ENCODE measurements around the gene NMB. TPM values are rescaled to one million over a fixed set of nuclear protein-coding genes. Genes with fewer than 3 reads are reported as not detected.

The NMB gene
- total RNA-seq, 1 experiment from 2014 or later, result 11.5 TPM

- H3K23ac ChIP-seq (ENCODE audit: insufficient read length, low read depth, low read length), result no peak overlapping the region
- H3K79me2 ChIP-seq (ENCODE audit: insufficient read depth, low read length), result peaks cover 27% of the 10 kb centered on the region; the same call in 1 of the 2 replicates
- H3K4me1 ChIP-seq (ENCODE audit: insufficient read depth, low read length), result no peaks in the 10 kb centered on the region
- H3K4me2 ChIP-seq (ENCODE audit: insufficient read depth, insufficient read length, low read length), result no peak overlapping the region
- no peak overlapping the region for H2AFZ ChIP-seq (ENCODE audit: low read length)
- H3K27ac ChIP-seq (ENCODE audit: insufficient read length, low read depth, low read length), result no peak overlapping the region
- Mint-ChIP-seq H3K27me3 (ENCODE audit: low read depth) (no peaks in the 10 kb centered on the region), H3K4me1 (peaks cover 0 to 2% of the 10 kb centered on the region in 2 experiments; a peak in 1 of 4 replicates), H3K36me3 (ENCODE audit: insufficient read depth in 1 of 3, low read depth in 3 of 3) (peaks cover 0 to 12% (median 0%) of the 10 kb centered on the region in 3 experiments; a peak in 3 of 7 replicates), H3K4me3 (no peak overlapping the region), H3K27ac (no peak overlapping the region; a peak in 1 of 7 replicates), H3K9me3 (no peaks in the 10 kb centered on the region)
- no peak overlapping the region for H3K18ac ChIP-seq (ENCODE audit: insufficient read length, low read depth, low read length)
- no peaks in the 10 kb centered on the region for H3K23me2 ChIP-seq (ENCODE audit: insufficient read length, low read depth, low read length, poor library complexity, severe bottlenecking)
- no peak overlapping the region for H4K8ac ChIP-seq (replicated peaks; ENCODE audit: insufficient read length, low read depth, low read length)
- no peak overlapping the region for H2BK15ac ChIP-seq (ENCODE audit: low read depth, low read length)
- WGBS (ENCODE audit: extremely low coverage, insufficient read length, low lambda C conversion rate), result no CpG with 5 or more reads among the region's 4 CpGs
- no peak overlapping the region for H3K56ac ChIP-seq (ENCODE audit: insufficient read length, low read depth, low read length)
- H3K14ac ChIP-seq (ENCODE audit: insufficient read depth, low read length), result no peak overlapping the region
- no peaks in the 10 kb centered on the region for H3K27me3 ChIP-seq (ENCODE audit: insufficient read depth, low read length)
- no peak for TF ChIP-seq CTCF (conservative IDR thresholded peaks at IDR 0.05)
- no peak overlapping the region for H2BK120ac ChIP-seq (ENCODE audit: low read depth, low read length, poor library complexity, severe bottlenecking)
- H4K20me1 ChIP-seq (ENCODE audit: control insufficient read depth, insufficient read depth, insufficient read length), result no peaks in the 10 kb centered on the region
- no peak overlapping the region for H3K9ac ChIP-seq (ENCODE audit: extremely low read depth, insufficient read length, low read length)
- no peak overlapping the region for H4K91ac ChIP-seq (ENCODE audit: insufficient read length, low read depth, low read length)
- no peak overlapping the region for H3K4ac ChIP-seq (ENCODE audit: low read depth, low read length)
- H2BK12ac ChIP-seq (ENCODE audit: insufficient read length, low read depth, low read length), result no peak overlapping the region
- H2BK20ac ChIP-seq (ENCODE audit: low read depth, low read length, poor library complexity, severe bottlenecking), result no peak overlapping the region
- no peak overlapping the region for H4K5ac ChIP-seq (ENCODE audit: insufficient read length, low read depth, low read length)
- no peak overlapping the region for H3T11ph ChIP-seq (ENCODE audit: low read length)
- H3K9me3 ChIP-seq (ENCODE audit: control insufficient read depth, low read depth, low read length), result no peaks in the 10 kb centered on the region
- H3K79me1 ChIP-seq (ENCODE audit: insufficient read depth, low read depth, low read length, poor library complexity, severe bottlenecking), result peaks cover 17% of the 10 kb centered on the region
- no peak overlapping the region for H2AK5ac ChIP-seq (ENCODE audit: insufficient read length, low read length)
- DNase-seq, result no peak
- no peak overlapping the region for H2BK5ac ChIP-seq (ENCODE audit: insufficient read length, low read length)
These were observed 45.0 kb upstream of the NMB start for GRCh38 chr15:84702961-84703482.

All from H9 (cell line).